ENCODE measurements around the gene ACSS2. TPM values are rescaled to one million over a fixed set of nuclear protein-coding genes. Genes with fewer than 3 reads are reported as not detected.

The ACSS2 gene
- total and polyA plus RNA-seq, 2 of the 8 experiments (the other 6 are each of a cell fraction or from before 2014, with no cell fraction given), result 17.7 to 24.2 TPM

DNA sequence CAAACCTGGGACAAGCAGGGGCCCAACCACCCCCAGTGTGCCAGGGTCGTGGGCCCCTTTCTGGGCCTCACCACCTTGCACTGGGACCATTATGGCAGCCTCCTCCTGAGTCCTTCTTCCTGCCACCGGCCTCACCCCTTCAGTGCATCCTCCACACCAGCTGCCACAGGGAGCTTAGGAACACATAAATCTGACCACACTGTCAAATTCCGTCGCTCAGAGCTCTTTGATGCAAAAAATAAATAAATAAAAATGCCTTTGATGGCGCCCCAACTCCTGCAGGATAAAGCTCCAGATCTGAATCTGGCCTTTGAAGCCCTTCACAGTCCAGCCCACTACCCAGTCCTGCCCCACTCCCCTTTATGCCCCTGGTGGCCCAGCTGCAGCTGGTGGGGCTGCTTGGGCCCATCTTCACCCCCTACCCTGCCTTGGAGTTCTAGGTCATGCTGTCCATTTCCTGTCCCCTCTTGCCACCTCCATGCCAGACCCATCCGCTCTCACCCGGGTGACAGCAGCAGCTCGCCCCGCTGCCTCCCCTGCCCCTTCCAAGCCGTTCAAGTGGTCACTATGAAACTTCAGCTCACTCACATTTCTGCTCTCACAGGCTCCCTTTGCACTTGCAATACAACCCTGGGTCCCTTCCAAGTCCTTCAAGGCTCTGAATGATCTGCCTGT lies 95.3 kb downstream of the ACSS2 start:
- POLR2A ChIA-PET (ENCODE audit: partially characterized antibody), result interaction anchor here (0.6 to 2.0 kb wide), 2 partner anchors 16 to 119 kb away, joined by 4 to 7 read pairs; partner anchors contain the start of genes GSS and MYH7B
- Histone ChIP-seq H3K18ac (ENCODE audit: extremely low read depth, low read length) (no peak overlapping the region), H3K4me2 (ENCODE audit: insufficient read depth in 1 of 2, low read depth in 2 of 2, low read length in 2 of 2) (no peak overlapping the region), H3K4me3 (ENCODE audit: extremely low read depth in 1 of 4, insufficient read depth in 2 of 4, low read depth in 3 of 4, low read length in 4 of 4) (no peak overlapping the region), H3K36me3 (ENCODE audit: control insufficient read depth in 2 of 4, insufficient read depth in 4 of 4, low read length in 3 of 4) (no peaks in the 10 kb centered on the region), H4K91ac (replicated peaks; ENCODE audit: insufficient read length, low read length) (no peak overlapping the region), H4K20me1 (replicated peaks in 1 of 2; ENCODE audit: control insufficient read depth in 1 of 2, insufficient read depth in 2 of 2, low read length in 2 of 2) (no peaks in the 10 kb centered on the region), H2BK20ac (ENCODE audit: low read length) (no peak overlapping the region), H3K27me3 (replicated peaks in 1 of 4; ENCODE audit: control insufficient read depth in 3 of 4, extremely low read depth in 1 of 4, insufficient read depth in 3 of 4, low read length in 3 of 4) (no peaks in the 10 kb centered on the region), H3K56ac (replicated peaks; ENCODE audit: insufficient read length, low read depth, low read length) (no peak overlapping the region), H2AFZ (ENCODE audit: low read length) (no peak overlapping the region), H2AK5ac (ENCODE audit: low read depth, low read length) (no peak overlapping the region), H3K9me3 (ENCODE audit: insufficient read depth in 2 of 2, low read depth in 1 of 2, low read length in 1 of 2) (no peaks in the 10 kb centered on the region), H3K23ac (ENCODE audit: insufficient read length) (no peak overlapping the region), H2BK15ac (ENCODE audit: low read length) (no peak overlapping the region), H3K23me2 (ENCODE audit: low read depth, low read length) (no peaks in the 10 kb centered on the region), H2BK12ac (ENCODE audit: low read depth, low read length) (no peak overlapping the region), H3K79me2 (ENCODE audit: control insufficient read depth in 1 of 2, insufficient read depth in 2 of 2, low read length in 2 of 2) (no peaks in the 10 kb centered on the region), H3K4me1 (replicated peaks in 1 of 4; ENCODE audit: control insufficient read depth in 3 of 4, insufficient read depth in 4 of 4, low read length in 3 of 4) (no peaks in the 10 kb centered on the region; a peak in 3 of 7 replicates), H2BK5ac (ENCODE audit: low read depth, low read length) (no peak overlapping the region), H2BK120ac (replicated peaks; ENCODE audit: low read depth, low read length) (no peak overlapping the region), H4K8ac (ENCODE audit: extremely low read depth, insufficient read depth, low read length) (no peak overlapping the region), H3K27ac (ENCODE audit: low read depth, low read length) (no peak overlapping the region), H3K9ac (replicated peaks in 1 of 4; ENCODE audit: extremely low read depth in 1 of 4, low read depth in 3 of 4, low read length in 3 of 4) (no peak overlapping the region), H3K79me1 (ENCODE audit: low read depth, low read length) (no peaks in the 10 kb centered on the region), H3K4ac (replicated peaks; ENCODE audit: insufficient read length, low read depth, low read length) (no peak overlapping the region), H4K5ac (ENCODE audit: insufficient read length, low read depth, low read length) (no peak overlapping the region), H3K14ac (ENCODE audit: insufficient read length) (no peak overlapping the region)
- WGBS, 2 experiments (ENCODE audit: extremely low coverage in 1 of 2, insufficient coverage in 1 of 2, insufficient read length in 1 of 2, insufficient replicate concordance in 2 of 2, low coverage in 1 of 2, low lambda C conversion rate in 2 of 2, missing lambda C conversion rate in 1 of 2), result 91% methylated on average over 10 of the region's 10 CpGs; no CpG with 5 or more reads in 1 of the 2 experiments
- DNase-seq (ENCODE audit: low read depth in 1 of 2, low spot score in 2 of 2), result no peak
- CTCF ChIA-PET (ENCODE audit: partially characterized antibody), result interaction anchor here (0.7 to 6.9 kb wide), 11 partner anchors 17 to 254 kb away, joined by 3 to 26 read pairs (median 3); no protein-coding TSS in a partner anchor
- no peak for FAIRE-seq
- no peak for TF ChIP-seq YY1 (IDR thresholded peaks at IDR 0.05; ENCODE audit: low read depth, low read length)
- TF ChIP-seq SIX5 (IDR thresholded peaks at IDR 0.05; ENCODE audit: low read depth, low read length), result no peak
- TF ChIP-seq EGR1 (IDR thresholded peaks at IDR 0.05; ENCODE audit: borderline replicate concordance, low read depth, low read length), result no peak
- TF ChIP-seq, protein P1, sequence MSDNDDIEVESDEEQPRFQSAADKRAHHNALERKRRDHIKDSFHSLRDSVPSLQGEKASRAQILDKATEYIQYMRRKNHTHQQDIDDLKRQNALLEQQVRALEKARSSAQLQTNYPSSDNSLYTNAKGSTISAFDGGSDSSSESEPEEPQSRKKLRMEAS (IDR thresholded peaks at IDR 0.05), result no peak
- TF ChIP-seq JUN (IDR thresholded peaks at IDR 0.05; ENCODE audit: low read depth, low read length), result no peak
- no peak for TF ChIP-seq SIN3A (conservative IDR thresholded peaks at IDR 0.05 in 1 of 2, IDR thresholded peaks at IDR 0.05 in 1 of 2; ENCODE audit: low read depth in 1 of 2, low read length in 2 of 2)
- TF ChIP-seq NANOG (IDR thresholded peaks at IDR 0.05; ENCODE audit: insufficient read depth, low read depth, low read length, poor library complexity, severe bottlenecking), result no peak
- no peak for TF ChIP-seq GTF2F1 (IDR thresholded peaks at IDR 0.05; ENCODE audit: borderline replicate concordance, low read depth, low read length)
- TF ChIP-seq, protein P2, sequence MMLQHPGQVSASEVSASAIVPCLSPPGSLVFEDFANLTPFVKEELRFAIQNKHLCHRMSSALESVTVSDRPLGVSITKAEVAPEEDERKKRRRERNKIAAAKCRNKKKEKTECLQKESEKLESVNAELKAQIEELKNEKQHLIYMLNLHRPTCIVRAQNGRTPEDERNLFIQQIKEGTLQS (IDR thresholded peaks at IDR 0.05; ENCODE audit: insufficient read depth, low read depth, low read length), result no peak
- no peak for TF ChIP-seq RBBP5 (IDR thresholded peaks at IDR 0.05; ENCODE audit: borderline replicate concordance, low read depth, low read length)
- TF ChIP-seq CHD1 (IDR thresholded peaks at IDR 0.05; ENCODE audit: low read depth, low read length), result no peak
- TF ChIP-seq JUND (IDR thresholded peaks at IDR 0.05; ENCODE audit: low read length), result no peak
